Nucleus accumbens (tissue), 56 donors: ENCODE data around the gene EXOC6.

ENCODE experiments used
- DNase-seq, 56 donors: peaks; one replicate each; lab custom pipeline; 2025; lab: John Stamatoyannopoulos, UW

EXOC6 gene

GRCh38 chr10:92832998-92833650 is 15.2 kb upstream of the EXOC6 start:
- DNase-seq = no peak

- DNase-seq = no peak
These were observed 14.0 kb upstream of the EXOC6 start for GRCh38 chr10:92834331-92834730.

- no peak for DNase-seq
These were observed 13.3 kb upstream of the EXOC6 start for GRCh38 chr10:92834986-92835385.

- no peak for DNase-seq
These were observed 10.9 kb upstream of the EXOC6 start for GRCh38 chr10:92837456-92837855.

DNA sequence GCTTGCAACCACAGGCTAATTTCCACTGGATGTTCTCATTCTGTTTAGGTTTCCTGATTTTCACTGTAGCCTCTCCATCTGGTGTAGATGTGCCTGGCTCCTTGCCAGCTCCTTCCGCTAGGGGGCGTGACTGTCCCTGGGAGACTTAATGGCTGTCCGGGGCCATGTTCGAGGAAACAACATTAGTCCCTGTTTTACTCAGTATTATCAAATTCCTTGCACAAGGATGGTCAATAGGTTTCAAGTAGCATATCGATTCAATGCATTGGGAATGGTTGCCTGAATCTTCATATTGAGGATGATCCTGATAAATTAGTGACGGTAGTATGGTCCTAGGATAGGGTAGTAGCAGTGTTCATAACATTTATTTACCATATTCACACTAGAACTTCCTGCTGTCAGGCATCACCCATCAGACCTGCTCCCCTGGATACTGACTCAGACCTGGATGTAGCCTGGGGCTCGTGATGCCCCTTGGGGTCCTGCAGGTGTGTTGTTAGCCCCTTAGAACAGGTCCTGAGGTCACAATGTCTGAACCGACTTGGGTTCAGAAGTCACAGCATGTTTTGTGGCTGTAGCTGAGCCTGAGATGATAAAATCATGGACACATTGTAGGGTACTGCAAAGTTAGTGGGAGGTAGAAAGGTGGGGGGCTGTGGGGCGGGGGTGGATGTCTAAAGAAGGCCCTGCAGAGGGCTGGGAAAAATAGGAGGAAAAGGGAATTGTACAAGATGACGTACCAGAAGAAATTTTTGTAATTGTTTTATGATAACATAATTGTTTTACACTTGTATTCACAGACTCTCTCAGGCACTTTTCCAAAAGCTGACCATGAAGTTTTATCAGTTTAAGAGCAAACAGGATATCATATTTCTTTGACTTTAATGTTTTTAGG is 8.9 kb upstream of the EXOC6 start:
- peak in 1 of 56 donors; percentile 1 for DNase-seq

DNA sequence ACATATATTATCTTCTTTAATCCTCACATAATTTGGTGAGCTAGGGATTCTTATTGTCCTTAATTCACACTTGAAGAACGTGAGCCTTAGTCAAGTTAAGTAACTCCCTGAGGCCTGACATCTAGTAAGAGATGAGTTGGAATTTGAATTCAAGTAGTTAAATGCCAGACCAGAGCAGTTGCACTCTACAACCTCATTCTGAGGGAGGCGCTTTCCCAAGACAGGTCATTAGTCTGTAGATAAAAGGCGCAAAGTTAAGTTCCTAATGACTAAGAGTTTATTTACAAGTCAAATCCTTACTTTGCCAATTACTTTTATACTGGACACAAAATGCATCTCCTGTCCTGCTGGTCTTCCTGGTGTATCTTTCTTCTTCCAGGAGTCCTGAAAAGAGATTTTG is 3.6 kb upstream of the EXOC6 start:
- no peak for DNase-seq

GRCh38 chr10:92845921-92846320 is 2.4 kb upstream of the EXOC6 start:
- DNase-seq = no peak

DNA sequence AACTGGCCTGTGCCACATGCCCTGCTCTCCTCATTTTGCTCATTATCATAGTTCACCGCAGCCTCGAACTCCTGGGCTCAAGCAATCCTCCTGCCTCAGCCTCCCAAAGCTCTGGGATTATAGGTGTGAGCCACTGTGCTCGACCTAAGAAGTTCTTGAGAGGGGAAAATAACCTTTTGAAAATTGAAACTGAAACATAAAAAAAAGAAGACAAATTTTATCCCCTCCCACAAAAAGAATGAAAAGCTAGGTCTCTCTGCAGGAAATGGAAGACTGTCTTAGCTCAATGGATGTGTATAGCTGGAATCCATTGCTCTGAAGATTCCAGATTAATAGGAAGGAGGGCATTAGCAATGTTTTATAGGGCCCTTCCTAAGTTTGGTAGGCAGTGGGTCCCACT is 2.0 kb upstream of the EXOC6 start:
- no peak for DNase-seq

GRCh38 chr10:92846854-92847201 is 1.5 kb upstream of the EXOC6 start:
- DNase-seq = no peak

DNA sequence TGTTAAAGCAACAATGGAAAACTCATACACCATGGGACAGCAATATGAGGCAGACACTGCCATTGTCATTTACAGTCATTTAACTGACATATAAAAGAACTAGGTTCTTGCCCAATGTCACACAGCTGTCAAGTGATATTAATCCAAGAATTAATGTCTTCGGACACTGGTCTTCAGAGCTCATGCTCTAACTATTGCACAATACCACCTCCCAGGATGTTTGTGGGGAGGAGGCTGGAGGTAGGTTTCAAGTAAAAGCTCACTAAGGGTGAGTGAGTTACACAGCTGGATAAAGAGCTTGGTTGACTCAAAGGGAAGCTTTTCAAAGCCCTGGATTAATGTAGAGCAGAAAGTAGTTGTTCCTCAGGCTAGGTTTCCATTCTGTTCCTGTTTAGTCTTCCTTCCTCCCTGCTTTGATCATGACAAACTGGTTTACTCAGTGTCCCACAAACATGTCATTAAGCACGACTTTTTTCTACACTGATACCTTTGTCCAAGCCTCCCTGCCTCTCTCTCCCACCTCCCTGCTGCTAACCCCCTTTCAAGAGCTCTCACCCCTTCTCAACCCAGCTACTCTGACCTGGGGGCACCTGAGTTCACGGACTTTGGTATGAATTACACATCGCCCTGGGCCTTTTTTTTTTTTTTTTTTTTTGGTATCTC is 987 bp upstream of the EXOC6 start:
- DNase-seq = no peak

GRCh38 chr10:92848037-92848440 is 281 bp upstream of the EXOC6 start:
- no peak for DNase-seq

GRCh38 chr10:92849234-92849525 is 860 bp downstream of the EXOC6 start:
- no peak for DNase-seq

DNA sequence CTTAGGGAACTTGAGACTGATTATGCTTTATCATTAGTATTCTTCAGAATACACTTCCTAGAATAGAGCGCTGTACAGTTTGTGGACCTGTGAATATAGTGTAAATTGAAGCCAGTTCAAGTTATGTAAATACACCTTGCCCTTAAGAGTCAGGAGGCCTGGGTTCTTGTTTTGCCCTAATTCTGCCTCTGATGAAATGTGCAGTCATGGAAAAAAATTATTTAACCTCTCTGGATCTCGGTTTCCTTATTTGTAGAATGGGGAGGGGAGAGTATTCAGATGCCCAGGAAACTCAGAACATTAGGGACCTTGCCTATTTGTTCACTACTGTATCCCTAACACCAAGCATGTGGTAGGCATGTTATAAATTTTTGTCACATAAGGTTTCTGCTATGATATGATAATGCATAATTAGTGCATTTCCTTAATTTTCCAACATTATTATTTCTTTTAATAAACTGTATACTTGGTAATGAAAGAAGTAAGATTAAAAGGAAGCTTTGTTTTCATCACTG is 1.3 kb downstream of the EXOC6 start:
- no peak for DNase-seq

DNA sequence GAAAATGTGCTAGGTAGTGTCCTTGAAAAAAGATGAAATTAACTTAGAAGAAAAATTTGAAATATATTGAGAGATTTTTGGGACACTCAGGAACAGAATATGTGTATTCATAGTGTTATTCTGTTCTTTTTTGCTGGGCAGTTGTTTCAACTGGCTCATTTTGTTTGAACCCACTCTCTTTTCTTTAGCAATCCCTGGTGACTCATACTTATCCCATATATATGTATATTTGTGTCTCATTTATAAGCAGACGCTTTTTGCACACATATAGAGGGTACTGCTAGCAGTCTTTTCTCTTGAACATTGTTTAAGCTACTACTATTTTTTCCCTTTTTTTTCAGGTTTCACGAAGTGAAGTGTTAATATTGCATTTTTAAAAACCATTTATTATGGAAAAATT is 1.9 kb downstream of the EXOC6 start:
- DNase-seq = no peak

GRCh38 chr10:92851003-92851402 is 2.7 kb downstream of the EXOC6 start:
- no peak for DNase-seq

- DNase-seq = no peak
These were observed 7.2 kb downstream of the EXOC6 start for GRCh38 chr10:92855560-92855959.

DNA sequence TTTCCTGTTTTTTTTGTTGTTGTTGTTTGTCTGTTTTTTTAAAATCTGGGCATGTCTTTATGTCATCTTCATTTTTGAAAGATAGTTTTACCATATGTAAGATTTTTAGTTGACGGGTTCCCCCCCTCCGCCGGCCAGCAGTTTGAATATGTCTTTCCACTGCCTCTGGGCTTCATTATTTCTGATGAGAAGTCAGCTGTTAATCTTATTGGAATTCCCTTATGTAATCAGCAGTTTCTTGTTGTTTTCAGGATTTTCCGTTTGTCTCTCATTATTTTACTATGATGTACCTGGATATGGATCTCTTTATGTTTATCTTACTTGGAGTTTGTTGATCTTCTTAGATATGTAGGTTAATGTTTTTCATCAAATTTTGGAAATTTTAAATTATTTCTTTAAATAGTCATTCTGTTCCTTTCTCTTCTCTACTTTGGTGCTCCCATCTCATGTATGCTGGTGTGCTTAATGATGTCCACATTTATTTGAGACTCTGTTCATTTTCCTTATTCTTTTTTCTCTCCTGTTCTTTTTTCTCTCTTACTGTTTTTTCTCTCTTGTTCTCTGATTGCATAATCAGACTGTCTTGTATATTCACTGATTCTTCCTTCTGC is 9.7 kb downstream of the EXOC6 start:
- DNase-seq = no peak

- no peak for DNase-seq
These were observed 18.9 kb downstream of the EXOC6 start for GRCh38 chr10:92867235-92867634.

- DNase-seq = no peak
These were observed 19.7 kb downstream of the EXOC6 start for GRCh38 chr10:92868036-92868435.

- DNase-seq = no peak
These were observed 20.2 kb downstream of the EXOC6 start for GRCh38 chr10:92868557-92868956.

- DNase-seq = no peak
These were observed 24.7 kb downstream of the EXOC6 start for GRCh38 chr10:92873029-92873428.
